Kidney (tissue), 14 donors: ENCODE results near the gene WLS. TPM values are rescaled to one million over a fixed set of nuclear protein-coding genes. Genes with fewer than 3 reads are reported as not detected.

ENCODE experiments used
- DNase-seq, 5 donors: peaks; one replicate each; pipeline ENCODE4 v3.0.0-alpha.2; 2013 to 2020
- FAIRE-seq: peaks from 2 replicates; lab custom pipeline; 2012; peaks lifted over from hg19 to GRCh38; lab: Jason Lieb, UNC
- H3K27ac ChIP-seq, 2 donors: one replicate each; pipeline ENCODE4 v1.7.0; 2013; ENCODE audit warnings: low read depth in 2 of 2, low read length in 2 of 2, inconsistent platforms in 1 of 2
- H3K27me3 ChIP-seq: one replicate; pipeline ENCODE4 v1.7.1; 2013; ENCODE audit warnings: low read length, inconsistent platforms; ENCODE audit not compliant: control insufficient read depth, insufficient read depth
- H3K36me3 ChIP-seq, 3 donors: one replicate each; pipeline versions ENCODE4 v1.7.0 to v1.7.1; 2013; ENCODE audit warnings: low read length in 3 of 3, control low read depth in 1 of 3, inconsistent platforms in 1 of 3; ENCODE audit not compliant: insufficient read depth in 3 of 3, control insufficient read depth in 2 of 3
- H3K4me1 ChIP-seq, 3 donors: one replicate each; pipeline versions ENCODE4 v1.7.0 to v1.7.1; 2013; ENCODE audit warnings: low read length in 3 of 3, inconsistent platforms in 1 of 3, low read depth in 1 of 3; ENCODE audit not compliant: control insufficient read depth in 2 of 3, insufficient read depth in 2 of 3
- H3K4me3 ChIP-seq, 3 donors: one replicate each; pipeline versions ENCODE4 v1.7.0 to v1.8.1; 2013; ENCODE audit warnings: low read length in 3 of 3, control low read depth in 1 of 3, inconsistent platforms in 1 of 3
- H3K9ac ChIP-seq, 3 donors: one replicate each; pipeline versions ENCODE4 v1.7.0 to v1.7.1; 2013; ENCODE audit warnings: low read length in 3 of 3, control low read depth in 1 of 3, inconsistent platforms in 1 of 3
- H3K9me3 ChIP-seq, 3 donors: one replicate each; pipeline versions ENCODE4 v1.7.0 to v1.7.1; 2013; ENCODE audit warnings: low read length in 3 of 3, control low read depth in 1 of 3, inconsistent platforms in 1 of 3; ENCODE audit not compliant: control insufficient read depth in 2 of 3, insufficient read depth in 1 of 3
- intact Hi-C: fragments of 100-400 bp; cut with DNase I; formaldehyde crosslinking; loops from one replicate; pipeline ENCODE4 v1.11.1; 2022
- polyA plus RNA-seq: library from polyadenylated mRNA; stranded (reverse); fragments of 350-450 nt; fragmentation: Illumina TruSeq; extraction: RNeasy Lipid Tissue Mini Kit (QIAGEN cat#74804); gene quantifications from one replicate; pipeline ENCODE4 v1.2.3, GENCODE V29; 2014; ENCODE audit warnings: low read depth, low replicate concordance; ENCODE audit not compliant: insufficient read depth
- total RNA-seq: library from RNA; stranded (reverse); fragmentation: NEBNext Ultra II Directional; extraction: Animal tissue kit (Norgen Biotek cat#: 25700); gene quantifications from one replicate; pipeline ENCODE4 v1.2.1, GENCODE V29; 2021
- TF ChIP-seq, protein P1 (sequence below): IDR thresholded peaks from 3 replicates; pipeline ENCODE4 v1.5.1; 2012; ENCODE audit warnings: mild to moderate bottlenecking, moderate library complexity, borderline replicate concordance; ENCODE audit not compliant: insufficient read depth; ENCODE audit errors: extremely low read depth
- donor health status: control.
- donor health status: control.
- donor health status: control.
- donor health status: control.
- donor health status: control.
- donor health status: DM: yes; HTN: yes; CAD: no.
- donor health status: Normal renal cell carcinoma (clear cell type).

WLS gene
- total and polyA plus RNA-seq, 2 donors from 2014 or later, result 92.3 to 147 TPM

DNA sequence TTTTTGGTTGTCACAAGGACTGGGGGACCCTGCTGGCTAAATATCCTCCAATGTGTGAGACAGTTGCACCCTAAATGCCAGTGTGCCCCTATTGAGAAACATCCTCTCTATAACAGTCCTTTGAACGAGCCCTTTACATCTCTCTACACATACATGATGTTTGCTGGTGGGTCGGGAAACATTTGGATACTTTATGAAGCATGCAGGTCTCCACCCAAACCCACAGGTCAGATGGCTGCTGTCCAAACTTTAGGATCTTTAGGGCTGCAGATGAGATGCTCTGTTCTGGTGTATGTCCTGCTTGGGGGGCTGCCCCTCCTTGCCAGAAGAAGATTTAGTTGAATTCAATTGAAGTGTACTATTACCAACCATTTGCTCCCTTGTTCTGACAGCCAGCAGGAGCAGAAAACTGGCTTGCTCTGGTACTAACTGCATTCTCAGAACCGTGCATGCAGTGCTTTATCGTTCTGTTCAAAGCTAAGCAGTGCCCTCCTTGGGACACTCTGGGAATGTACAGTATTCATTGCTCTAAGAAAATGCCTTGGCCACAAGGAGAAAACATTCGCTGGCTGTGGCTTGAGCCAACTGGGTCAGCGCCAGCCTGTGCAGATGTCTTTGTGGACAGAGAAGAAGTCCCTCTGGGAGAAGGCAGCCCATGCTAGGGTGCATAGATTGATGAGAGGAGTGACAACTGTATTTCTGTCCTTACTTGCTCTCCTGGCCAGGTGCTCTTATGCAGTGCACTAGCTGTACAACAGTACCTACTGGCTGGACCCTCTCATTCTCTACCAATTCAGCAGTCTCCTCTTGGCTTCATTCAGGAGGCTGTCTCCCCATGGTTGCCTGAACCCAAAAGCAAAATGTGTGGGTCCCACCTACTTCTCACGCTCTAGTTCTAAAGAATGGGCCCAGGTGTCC is 120.5 kb downstream of the WLS start:
- H3K9me3 ChIP-seq, result no peaks in the 10 kb centered on the region
- no peak overlapping the region for H3K9ac ChIP-seq
- H3K4me1 ChIP-seq, result peaks cover 0 to 8% (median 8%) of the 10 kb centered on the region in 3 donors
- H3K27me3 ChIP-seq, result no peaks in the 10 kb centered on the region
- DNase-seq (peak; percentile 66 to 93 (median 83)), FAIRE-seq (peak; percentile 57)
- TF ChIP-seq, protein P1, sequence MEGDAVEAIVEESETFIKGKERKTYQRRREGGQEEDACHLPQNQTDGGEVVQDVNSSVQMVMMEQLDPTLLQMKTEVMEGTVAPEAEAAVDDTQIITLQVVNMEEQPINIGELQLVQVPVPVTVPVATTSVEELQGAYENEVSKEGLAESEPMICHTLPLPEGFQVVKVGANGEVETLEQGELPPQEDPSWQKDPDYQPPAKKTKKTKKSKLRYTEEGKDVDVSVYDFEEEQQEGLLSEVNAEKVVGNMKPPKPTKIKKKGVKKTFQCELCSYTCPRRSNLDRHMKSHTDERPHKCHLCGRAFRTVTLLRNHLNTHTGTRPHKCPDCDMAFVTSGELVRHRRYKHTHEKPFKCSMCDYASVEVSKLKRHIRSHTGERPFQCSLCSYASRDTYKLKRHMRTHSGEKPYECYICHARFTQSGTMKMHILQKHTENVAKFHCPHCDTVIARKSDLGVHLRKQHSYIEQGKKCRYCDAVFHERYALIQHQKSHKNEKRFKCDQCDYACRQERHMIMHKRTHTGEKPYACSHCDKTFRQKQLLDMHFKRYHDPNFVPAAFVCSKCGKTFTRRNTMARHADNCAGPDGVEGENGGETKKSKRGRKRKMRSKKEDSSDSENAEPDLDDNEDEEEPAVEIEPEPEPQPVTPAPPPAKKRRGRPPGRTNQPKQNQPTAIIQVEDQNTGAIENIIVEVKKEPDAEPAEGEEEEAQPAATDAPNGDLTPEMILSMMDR, result peak; percentile 67
- no peak overlapping the region for H3K27ac ChIP-seq
- no peak overlapping the region for H3K4me3 ChIP-seq
- no peaks in the 10 kb centered on the region for H3K36me3 ChIP-seq
- intact Hi-C loops, result loop anchor here (10.0 kb wide), 1 partner anchor 347 kb away; no protein-coding TSS in a partner anchor

DNA sequence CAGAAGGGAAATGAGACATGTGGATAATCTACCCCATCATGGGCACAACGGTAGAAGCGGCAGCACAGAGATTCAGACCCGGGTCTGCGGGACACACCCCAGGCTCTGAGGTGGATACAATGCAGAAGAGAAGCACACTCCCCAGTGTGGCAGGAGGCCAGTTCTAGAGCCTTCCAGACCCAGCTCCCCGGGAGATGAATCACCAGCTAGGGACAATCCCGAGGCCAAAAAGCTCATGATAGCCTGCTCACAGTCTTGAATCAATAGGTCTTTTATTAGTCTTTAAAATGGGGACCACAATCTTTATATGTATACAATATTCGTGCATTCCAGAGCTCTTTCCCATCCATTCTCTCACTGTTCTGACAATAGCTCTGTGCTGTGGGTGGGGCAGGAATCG is 124.6 kb downstream of the WLS start:
- intact Hi-C loops, result loop anchor here (10.0 kb wide), 1 partner anchor 253 kb away; no protein-coding TSS in a partner anchor
- H3K36me3 ChIP-seq, result no peaks in the 10 kb centered on the region
- H3K27ac ChIP-seq, result no peak overlapping the region
- H3K9ac ChIP-seq, result no peak overlapping the region
- H3K9me3 ChIP-seq, result no peaks in the 10 kb centered on the region
- H3K27me3 ChIP-seq, result no peaks in the 10 kb centered on the region
- FAIRE-seq (no peak), DNase-seq (no peak)
- no peak overlapping the region for H3K4me3 ChIP-seq
- peaks cover 0 to 8% (median 8%) of the 10 kb centered on the region in 3 donors for H3K4me1 ChIP-seq
- TF ChIP-seq, protein P1, result no peak

DNA sequence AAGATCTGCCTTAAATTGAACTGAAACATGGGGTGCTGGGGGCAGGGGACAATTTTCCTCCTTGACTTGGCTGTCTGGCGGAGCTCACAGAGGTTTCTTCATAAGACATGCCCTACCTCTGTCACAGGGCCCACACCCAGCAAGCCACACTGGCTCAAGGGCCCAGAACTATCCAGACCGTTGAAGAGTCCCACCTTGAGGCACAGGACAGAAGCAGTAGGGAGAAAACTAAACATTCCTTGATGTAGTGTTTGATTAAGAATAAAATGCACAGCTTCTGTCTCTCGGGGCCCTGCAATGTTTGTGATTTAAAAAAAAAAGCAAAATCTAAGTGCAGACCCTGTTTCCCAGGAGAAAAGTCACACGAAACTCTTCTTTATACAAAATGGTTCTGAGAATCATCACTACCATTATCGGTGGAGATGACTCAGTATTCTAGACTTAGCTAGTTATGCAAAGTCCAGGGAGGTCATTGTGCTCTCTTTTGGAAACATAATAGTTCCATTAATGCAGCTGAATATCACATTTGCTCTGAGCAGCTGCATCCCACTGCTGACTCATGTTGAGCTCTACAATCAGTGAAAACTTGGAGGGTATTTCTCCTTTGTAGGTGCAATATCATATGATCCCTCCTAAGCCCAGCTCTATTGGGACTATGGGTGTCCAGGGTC is 128.3 kb downstream of the WLS start:
- Histone ChIP-seq H3K4me1 (no peaks in the 10 kb centered on the region), H3K36me3 (no peaks in the 10 kb centered on the region), H3K27ac (no peak overlapping the region), H3K4me3 (no peak overlapping the region), H3K9ac (no peak overlapping the region), H3K9me3 (no peaks in the 10 kb centered on the region), H3K27me3 (no peaks in the 10 kb centered on the region)
- DNase-seq (no peak), FAIRE-seq (no peak)
- intact Hi-C loops, result loop anchor here (10.0 kb wide), 1 partner anchor 249 kb away; no protein-coding TSS in a partner anchor
- TF ChIP-seq, protein P1, result no peak
